GM20000 (cell line): ENCODE results near the gene WDFY3.

Experiments
- DNase-seq: peaks from one replicate; pipeline ENCODE4 v3.0.0; 2012; ENCODE audit warnings: low spot score
- CTCF ChIP-seq: IDR thresholded peaks from 2 replicates; pipeline ENCODE4 v1.5.1; 2012; ENCODE audit warnings: mild to moderate bottlenecking, control low read depth; ENCODE audit errors: extremely low read depth, missing control alignments

Gene WDFY3

GRCh38 chr4:84697615-84698201, 268.8 kb downstream of the WDFY3 start:
- DNase-seq, result no peak
- no peak for TF ChIP-seq CTCF

- DNase-seq, result no peak
- no peak for TF ChIP-seq CTCF
Measured at GRCh38 chr4:84697159-84697558, 269.3 kb downstream of the WDFY3 start.

GRCh38 chr4:84691800-84692199, 274.7 kb downstream of the WDFY3 start:
- DNase-seq, result no peak
- TF ChIP-seq CTCF, result no peak

- no peak for DNase-seq
Measured at GRCh38 chr4:84691170-84691691, 275.3 kb downstream of the WDFY3 start.

GRCh38 chr4:84690481-84690880, 276.0 kb downstream of the WDFY3 start:
- TF ChIP-seq CTCF, result no peak
- DNase-seq, result no peak

More at GRCh38 chr4:84691170-84691691, 275.3 kb downstream of the WDFY3 start:
- no peak for TF ChIP-seq CTCF

GRCh38 chr4:84689197-84689596, 277.3 kb downstream of the WDFY3 start:
- no peak for DNase-seq
- no peak for TF ChIP-seq CTCF

- DNase-seq, result no peak
- no peak for TF ChIP-seq CTCF
Measured at GRCh38 chr4:84688605-84689004, 277.9 kb downstream of the WDFY3 start.
